Endothelial cell of umbilical vein (primary cell): ENCODE results near the gene SLC12A1.

Experiments used
- FOS ChIP-seq: IDR thresholded peaks from 2 replicates; pipeline ENCODE4 v1.6.1; 2011; ENCODE audit warnings: mild to moderate bottlenecking, low read length, moderate library complexity, borderline replicate concordance; ENCODE audit not compliant: insufficient read depth
- JUN ChIP-seq: IDR thresholded peaks from 2 replicates; pipeline ENCODE4 v1.6.1; 2011; ENCODE audit warnings: borderline replicate concordance, low read depth; ENCODE audit not compliant: insufficient read length, insufficient read depth
- MYC ChIP-seq: IDR thresholded peaks from one replicate; pipeline ENCODE4 v1.6.1; 2011; ENCODE audit warnings: mild to moderate bottlenecking, low read depth, low read length
- POLR2A ChIP-seq: IDR thresholded peaks from 2 replicates; pipeline ENCODE4 v1.6.1; 2012; ENCODE audit warnings: low read depth, mild to moderate bottlenecking, control low read depth, low read length
- POLR2AphosphoS5 ChIP-seq: IDR thresholded peaks from 2 replicates; pipeline ENCODE4 v1.6.1; 2012; ENCODE audit warnings: low read depth, mild to moderate bottlenecking, control low read depth, low read length, moderate library complexity; ENCODE audit not compliant: insufficient read depth
- TF ChIP-seq, protein P1 (sequence below), 2 donors: IDR thresholded peaks; 1 replicate in 1 of 2; 2 replicates in 1 of 2; pipeline ENCODE4 v1.5.1; 2011; ENCODE audit warnings: low read length in 2 of 2, mild to moderate bottlenecking in 2 of 2, moderate library complexity in 2 of 2, control low read depth in 1 of 2, inconsistent platforms in 1 of 2, low read depth in 1 of 2; ENCODE audit not compliant: insufficient read depth in 1 of 2; ENCODE audit errors: extremely low read depth in 1 of 2
- TF ChIP-seq, protein P2 (sequence below): IDR thresholded peaks from 2 replicates; pipeline ENCODE4 v1.6.1; 2011; ENCODE audit not compliant: insufficient read depth, insufficient read length

DNA sequence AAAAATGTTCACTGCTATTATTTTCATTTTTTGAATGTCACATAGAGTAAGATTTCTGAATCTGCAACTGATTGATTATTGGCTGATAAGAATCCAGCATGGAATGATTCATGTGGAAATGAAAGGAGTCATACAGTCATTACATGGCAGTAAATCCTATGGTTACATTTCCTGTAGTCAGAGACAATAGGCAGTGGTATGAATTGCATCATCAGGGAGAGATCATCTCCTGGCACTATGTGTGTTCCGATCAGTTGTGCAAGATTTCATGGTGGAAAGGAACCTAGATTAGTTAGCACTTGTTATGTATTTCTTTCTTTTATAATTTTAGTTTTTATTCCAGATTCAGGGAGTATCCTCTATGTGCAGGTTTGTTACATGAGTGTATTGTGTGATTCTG lies 38.8 kb downstream of the SLC12A1 start:
- TF ChIP-seq, protein P1, sequence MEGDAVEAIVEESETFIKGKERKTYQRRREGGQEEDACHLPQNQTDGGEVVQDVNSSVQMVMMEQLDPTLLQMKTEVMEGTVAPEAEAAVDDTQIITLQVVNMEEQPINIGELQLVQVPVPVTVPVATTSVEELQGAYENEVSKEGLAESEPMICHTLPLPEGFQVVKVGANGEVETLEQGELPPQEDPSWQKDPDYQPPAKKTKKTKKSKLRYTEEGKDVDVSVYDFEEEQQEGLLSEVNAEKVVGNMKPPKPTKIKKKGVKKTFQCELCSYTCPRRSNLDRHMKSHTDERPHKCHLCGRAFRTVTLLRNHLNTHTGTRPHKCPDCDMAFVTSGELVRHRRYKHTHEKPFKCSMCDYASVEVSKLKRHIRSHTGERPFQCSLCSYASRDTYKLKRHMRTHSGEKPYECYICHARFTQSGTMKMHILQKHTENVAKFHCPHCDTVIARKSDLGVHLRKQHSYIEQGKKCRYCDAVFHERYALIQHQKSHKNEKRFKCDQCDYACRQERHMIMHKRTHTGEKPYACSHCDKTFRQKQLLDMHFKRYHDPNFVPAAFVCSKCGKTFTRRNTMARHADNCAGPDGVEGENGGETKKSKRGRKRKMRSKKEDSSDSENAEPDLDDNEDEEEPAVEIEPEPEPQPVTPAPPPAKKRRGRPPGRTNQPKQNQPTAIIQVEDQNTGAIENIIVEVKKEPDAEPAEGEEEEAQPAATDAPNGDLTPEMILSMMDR (IDR thresholded peaks at IDR 0.05; ENCODE audit: extremely low read depth in 1 of 2, insufficient read depth in 1 of 2, low read depth in 1 of 2, low read length in 2 of 2) = no peak
- TF ChIP-seq MYC = no peak
- TF ChIP-seq POLR2AphosphoS5 = no peak
- no peak for TF ChIP-seq POLR2A
- TF ChIP-seq JUN = peak; percentile 37
- TF ChIP-seq, protein P2, sequence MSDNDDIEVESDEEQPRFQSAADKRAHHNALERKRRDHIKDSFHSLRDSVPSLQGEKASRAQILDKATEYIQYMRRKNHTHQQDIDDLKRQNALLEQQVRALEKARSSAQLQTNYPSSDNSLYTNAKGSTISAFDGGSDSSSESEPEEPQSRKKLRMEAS = no peak
- no peak for TF ChIP-seq FOS
